HG03135 (cell line): ENCODE measurements around the gene SPN.
A peak's percentile ranks its signal among the peaks of the same experiment; 100 is the strongest.
"Not testable (repeated sequence)": the region's sequence is repeated elsewhere in the genome, so short reads cannot be mapped to it uniquely, and the experiment has no call there.

Source experiments
- ATAC-seq: cut with Tn5 transposase; IDR thresholded peaks from one replicate; pipeline ENCODE4 v1.9.1; 2021; ENCODE audit warnings: mild to moderate bottlenecking, moderate library complexity; ENCODE audit not compliant: unreplicated experiment

SPN gene, protein sequence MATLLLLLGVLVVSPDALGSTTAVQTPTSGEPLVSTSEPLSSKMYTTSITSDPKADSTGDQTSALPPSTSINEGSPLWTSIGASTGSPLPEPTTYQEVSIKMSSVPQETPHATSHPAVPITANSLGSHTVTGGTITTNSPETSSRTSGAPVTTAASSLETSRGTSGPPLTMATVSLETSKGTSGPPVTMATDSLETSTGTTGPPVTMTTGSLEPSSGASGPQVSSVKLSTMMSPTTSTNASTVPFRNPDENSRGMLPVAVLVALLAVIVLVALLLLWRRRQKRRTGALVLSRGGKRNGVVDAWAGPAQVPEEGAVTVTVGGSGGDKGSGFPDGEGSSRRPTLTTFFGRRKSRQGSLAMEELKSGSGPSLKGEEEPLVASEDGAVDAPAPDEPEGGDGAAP

DNA sequence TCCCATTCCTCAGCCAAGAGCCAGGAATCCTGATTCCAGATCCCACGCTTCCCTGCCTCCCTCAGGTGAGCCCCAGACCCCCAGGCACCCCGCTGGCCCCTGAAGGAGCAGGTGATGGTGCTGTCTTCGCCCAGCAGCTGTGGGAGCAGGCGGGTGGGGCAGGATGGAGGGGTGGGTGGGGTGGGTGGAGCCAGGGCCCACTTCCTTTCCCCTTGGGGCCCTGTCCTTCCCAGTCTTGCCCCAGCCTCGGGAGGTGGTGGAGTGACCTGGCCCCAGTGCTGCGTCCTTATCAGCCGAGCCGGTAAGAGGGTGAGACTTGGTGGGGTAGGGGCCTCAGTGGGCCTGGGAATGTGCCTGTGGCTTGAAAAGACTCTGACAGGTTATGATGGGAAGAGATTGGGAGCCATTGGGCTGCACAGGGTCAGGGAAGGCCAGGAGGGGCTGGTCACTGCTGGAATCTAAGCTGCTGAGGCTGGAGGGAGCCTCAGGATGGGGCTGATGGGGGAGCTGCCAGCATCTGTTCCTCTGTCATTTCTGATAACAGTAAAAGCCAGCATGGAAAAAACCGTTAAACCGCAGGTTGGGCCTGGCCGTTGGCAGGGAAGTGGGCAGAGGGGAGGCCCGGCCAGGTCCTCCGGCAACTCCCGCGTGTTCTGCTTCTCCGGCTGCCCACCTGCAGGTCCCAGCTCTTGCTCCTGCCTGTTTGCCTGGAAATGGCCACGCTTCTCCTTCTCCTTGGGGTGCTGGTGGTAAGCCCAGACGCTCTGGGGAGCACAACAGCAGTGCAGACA is at the start of gene SPN:
Gene SPN, plus strand, starts transcription at position 232 of the 791 bp plus-strand sequence. Its CDS starts 482 bp downstream, at position 714.
- no peak for ATAC-seq

DNA sequence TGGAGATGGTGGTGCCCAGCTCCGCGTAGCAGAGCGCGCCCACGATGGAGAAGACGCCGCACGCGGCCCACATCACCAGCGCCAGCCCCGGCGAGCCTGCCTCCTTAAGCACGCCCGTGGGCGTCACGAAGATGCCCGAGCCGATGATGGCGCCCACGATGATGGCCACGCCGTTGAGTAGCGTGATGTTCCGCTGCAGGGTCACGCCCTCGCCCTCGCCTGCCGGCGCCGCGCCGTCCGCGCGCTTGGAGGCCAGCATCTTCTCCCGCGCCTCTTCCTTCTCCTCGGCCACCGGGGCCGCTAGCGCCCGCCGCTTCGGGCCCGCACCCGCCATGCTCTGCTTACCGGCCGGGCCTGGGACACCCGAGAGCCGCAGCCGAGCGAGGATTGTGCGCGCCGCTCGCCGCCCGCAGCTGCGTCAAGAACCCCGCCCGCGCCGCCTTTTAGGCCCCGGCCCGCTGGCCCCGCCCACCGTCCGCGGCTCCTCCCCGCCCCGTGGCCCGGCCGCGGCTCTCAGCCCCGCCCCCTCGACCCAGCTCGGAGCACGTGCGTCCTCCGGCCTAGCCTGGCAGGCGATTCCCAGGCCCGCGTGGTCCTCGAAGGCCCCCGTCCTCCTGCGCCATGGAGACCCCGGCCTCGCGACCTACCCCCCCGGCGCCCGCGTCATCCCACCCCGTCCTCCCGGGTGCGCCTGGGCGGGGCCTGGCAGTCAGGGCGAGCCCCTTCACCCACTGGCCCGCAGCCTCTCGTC is 49.6 kb upstream of the SPN start:
- ATAC-seq: peak; percentile 47

DNA sequence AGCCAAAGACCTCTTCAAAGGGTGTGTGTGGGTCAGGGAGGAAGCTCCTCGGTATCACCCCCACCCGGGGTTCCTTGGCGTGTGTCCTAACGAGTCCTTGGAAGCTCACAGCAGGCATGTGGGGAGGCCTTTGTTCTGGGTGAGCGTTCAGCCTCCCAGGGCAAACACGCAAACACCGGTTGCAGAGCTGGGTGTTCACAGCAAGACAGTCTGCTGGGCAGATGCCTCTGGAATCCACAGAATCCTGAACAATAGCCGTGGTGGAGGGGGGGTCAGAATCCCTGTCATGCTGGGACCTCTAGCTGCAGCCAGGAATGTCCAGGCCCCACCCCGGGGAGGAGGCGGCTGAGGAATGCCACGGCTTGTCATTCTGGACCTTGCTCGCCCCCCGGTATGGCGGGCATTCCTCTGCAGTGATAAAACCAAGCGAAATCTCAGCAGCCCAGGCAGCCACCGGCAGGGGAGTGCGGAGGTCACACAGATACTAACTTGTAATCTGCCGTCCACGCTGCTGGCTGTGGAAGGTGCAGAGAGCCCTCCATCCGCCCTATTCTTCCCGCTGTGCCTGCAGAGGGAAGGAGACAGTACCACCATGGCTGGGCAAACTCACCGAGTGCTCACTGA is 48.2 kb upstream of the SPN start:
- ATAC-seq: not testable (repeated sequence)

DNA sequence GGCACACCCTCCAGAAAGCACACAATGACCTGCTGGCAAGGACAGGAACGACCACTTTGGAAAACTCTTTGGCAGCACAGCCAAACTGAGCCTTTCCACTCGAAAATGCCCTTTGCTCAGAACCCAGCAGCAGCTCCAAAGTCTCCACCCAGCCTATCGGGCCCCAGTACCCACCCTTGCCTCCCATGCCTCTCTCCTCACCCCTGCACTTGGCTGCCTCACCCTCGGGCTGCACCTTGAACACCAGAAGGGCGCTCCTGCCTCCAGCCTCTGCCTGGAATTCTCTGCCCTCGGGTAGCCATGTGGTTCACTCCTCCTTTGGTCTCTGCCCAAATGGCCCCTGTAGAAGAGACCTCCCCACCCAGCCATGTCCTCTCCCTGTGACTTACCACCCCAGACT is 46.9 kb upstream of the SPN start:
- not testable (repeated sequence) for ATAC-seq

DNA sequence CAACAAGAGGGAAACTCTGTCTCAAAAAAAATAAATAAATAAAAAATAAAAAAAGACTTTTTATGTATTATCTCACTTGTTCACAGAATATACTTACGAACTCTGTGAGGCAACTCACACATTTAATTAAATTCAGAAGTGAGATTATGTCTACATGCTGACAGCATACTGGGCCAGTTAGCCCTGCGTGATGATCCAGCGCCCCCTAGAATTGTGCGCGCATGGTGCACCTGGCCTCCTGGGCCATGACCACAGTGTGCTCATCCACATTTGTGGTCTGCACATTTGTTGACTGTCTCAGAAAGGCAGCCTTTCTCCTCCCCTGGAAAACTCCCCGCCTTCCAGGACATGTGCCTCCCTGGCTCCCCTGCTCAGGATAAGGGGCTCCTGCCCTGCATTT is 42.5 kb upstream of the SPN start:
- ATAC-seq: not testable (repeated sequence)

DNA sequence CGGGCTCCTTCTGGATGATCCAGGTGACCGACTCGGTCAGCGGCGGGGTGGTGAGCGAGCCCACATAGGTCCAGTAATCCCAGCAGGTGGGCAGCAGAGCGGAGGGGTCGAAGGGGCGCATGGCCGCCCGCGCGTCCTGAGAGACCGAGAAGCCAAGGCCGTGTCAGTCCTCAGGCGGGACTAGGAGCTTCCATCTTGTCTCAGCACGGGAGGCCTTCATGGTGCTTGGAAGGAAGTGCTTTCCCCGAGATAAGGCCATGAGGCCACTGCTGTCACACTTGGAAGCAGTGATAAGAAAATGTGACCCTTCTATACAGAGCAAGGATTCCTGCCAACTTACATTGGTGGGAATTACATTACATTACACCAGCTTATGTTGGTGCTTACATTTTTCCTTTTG is 40.3 kb upstream of the SPN start:
- not testable (repeated sequence) for ATAC-seq

DNA sequence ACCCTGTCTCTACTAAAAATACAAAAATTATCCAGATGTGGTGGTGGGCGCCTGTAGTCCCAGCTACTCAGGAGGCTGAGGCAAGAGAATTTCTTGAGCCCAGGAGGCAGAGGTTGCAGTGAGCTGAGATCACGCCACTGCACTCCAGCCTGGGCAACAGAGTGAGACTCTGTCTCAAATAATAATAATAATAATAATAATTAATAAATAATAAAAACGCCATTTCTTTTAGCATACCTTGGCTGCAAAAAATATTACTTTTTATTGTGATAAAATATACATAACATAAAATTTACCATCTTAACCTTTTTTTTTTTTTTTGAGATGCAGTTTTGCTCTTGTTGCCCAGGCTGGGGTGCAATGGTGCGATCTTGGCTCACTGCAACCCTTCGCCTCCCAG is 39.8 kb upstream of the SPN start:
- ATAC-seq: not testable (repeated sequence)

DNA sequence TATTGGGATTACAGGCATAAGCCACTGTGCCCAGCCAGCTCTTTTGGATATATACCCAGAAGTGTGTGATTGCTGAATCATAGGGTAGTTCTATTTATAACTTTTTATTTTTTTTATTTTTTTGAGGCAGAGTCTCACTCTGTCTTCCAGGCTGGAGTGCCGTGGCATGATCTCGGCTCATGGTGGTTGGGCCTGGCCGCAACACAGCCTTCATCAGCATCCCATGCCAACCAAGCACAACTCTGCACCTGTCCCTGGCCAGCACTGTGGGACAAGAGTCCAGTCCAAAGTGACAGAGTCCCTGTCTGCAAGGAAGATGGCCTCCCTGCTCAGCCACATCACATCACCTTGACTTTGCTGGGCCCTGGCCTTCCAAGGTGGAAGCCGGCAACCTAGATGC is 37.9 kb upstream of the SPN start:
- ATAC-seq: not testable (repeated sequence)

DNA sequence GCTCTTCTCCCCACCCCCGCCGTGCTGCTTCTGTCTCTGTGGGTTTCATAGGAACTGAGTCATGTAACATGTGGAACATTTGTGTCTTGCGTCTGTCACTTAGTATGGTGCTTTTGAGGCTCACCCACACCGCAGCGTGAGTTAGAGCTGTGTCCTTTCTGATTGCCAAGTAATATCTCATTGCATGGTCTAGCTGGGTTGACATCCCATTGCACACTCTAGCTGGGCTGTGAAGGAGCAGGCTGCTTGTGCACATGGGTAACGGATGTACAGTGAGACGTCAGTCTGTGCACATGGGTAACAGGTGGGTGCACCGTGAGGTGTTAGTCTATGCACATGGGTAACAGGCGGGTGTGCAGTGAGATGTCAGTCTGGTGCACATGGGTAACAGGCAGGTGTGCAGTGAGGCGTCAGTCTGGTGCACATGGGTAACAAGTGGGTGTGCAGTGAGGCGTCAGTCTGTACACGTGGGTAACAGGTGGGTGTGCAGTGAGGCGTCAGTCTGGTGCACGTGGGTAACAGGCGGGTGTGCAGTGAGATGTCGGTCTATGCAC is 36.2 kb upstream of the SPN start:
- ATAC-seq: peak; percentile 58

DNA sequence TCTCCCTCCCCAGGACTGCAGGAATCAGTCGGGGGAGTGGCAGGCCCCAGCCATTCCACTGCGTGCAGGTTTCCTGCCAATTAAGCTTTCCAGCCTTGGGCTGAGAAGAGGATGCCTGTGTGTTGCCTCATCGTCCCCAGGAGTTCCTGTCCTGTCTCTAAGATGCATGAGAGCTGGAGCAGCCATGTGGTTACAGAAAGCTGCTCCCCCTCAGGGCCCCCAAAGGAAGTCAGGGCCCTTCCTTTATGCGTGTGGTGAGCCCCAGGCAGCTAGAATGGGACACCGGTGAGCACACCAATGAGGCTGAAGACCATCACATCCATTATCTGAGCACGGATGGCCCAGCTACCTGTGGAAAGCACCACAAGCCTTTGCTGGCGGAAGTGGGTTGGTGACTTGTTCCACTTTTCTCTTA is 35.4 kb upstream of the SPN start:
- peak; percentile 53 for ATAC-seq

DNA sequence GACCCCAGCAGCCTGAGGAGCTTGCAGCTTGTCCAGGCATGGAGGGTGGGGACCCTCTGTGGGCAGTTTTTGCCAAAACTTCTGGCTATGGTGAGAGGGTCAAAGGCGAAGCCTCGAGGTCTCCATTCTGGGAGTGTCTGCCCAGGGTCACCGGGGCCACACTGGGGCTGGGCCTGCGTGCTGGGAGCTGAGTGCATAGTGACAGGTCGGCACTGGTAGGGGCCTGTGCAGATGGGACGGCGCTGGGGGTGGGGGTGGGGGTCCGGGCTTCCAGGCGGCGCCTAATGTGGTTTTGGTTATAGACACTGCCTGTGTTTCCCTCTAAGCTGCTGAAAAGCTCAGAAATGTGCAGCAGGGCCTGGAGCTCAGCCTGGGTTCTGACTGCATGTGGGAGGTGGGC is 34.3 kb upstream of the SPN start:
- not testable (repeated sequence) for ATAC-seq

DNA sequence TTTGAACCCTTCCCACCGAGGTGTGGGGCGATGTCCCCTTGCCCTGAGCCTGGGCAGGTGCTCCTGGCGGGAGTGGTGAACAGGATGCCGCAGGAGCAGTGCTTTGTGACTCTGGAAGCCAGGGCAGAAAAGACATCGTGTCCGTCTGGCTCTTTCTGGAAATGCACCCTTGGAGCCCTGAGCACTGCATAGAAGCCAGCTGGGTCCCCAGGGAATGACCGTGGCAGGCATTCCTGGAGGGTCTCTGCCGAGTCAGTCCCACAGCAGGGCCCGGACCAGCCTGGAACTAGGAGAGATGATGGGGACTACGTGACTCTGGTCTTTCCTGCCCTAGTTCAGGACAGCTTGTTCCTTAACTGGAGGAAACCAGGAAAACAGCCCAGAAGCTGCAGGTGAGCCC is 33.7 kb upstream of the SPN start:
- ATAC-seq: not testable (repeated sequence)

DNA sequence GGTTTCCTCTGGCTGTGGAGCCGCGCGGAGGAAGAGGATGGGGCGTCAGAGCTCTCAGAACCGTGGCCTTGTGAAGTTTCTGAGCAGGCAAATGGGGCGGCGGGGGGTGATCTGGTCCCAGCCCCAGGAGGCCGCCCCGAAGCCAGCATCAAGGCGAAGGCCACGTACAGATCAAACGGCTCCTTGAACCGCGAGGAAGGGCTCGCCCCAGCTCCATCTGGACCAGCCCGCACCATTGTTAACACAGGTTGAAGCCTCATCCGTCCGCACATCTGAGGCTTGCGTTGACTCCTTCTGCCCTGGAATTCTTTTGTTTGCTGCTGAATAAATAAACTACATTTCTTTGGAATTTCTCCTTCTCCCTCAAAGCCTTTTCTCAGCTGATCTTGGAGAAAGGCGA is 31.4 kb upstream of the SPN start:
- ATAC-seq: not testable (repeated sequence)

DNA sequence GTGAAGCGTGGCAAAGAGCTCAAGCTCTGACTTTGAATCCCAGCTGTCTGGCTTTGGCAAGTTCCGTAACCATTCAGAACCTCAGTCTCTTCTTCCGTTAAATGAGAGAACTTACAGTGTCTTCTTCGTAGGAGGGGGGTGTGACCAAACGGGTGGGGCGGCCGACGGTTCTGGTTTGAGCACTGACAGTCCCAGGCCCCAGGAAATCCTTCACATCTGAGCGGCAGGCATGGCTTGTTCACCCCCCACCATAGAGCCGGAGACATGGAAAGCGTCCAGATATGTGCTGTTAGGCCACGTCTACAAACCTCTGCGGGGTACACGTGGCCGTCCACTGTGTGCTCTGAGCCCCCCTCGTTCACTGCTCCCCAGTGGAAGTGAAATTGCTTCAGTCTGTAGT is 27.1 kb upstream of the SPN start:
- ATAC-seq: not testable (repeated sequence)

DNA sequence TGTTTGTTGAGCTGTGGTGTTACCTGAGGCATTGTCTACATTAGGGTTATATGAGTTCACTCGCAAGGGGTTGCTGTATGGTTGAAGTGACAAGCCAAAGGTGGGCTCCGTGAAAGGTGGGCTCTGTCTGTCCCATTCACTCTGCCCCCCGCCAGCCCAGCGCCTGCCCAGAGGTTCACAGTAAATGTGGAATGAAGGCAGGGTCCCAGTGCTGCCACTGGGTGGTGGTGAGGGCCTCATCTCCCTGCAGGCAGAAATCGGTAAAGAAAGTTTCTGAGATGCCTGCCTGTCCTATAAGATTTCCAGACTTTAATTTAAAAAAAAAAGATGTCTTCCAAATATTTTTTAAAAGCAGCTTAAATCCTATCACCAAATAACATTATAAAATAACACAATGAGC is 26.7 kb upstream of the SPN start:
- not testable (repeated sequence) for ATAC-seq

DNA sequence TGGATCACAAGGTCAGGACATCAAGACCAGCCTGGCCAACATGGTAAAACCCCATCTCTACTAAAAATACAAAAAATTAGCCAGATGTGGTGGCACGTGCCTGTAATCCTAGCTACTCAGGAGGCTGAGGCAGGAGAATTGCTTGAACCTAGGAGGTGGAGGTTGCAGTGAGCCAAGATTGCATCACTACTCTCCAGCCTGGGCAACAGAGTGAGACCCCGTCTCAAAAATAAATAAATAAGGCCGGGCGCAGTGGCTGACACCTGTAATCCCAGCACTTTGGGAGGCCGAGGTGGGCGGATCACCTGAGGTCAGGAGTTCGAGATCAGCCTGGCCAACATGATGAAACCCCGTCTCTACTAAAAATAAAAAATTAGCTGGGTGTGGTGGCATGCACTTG is 24.3 kb upstream of the SPN start:
- ATAC-seq: not testable (repeated sequence)

DNA sequence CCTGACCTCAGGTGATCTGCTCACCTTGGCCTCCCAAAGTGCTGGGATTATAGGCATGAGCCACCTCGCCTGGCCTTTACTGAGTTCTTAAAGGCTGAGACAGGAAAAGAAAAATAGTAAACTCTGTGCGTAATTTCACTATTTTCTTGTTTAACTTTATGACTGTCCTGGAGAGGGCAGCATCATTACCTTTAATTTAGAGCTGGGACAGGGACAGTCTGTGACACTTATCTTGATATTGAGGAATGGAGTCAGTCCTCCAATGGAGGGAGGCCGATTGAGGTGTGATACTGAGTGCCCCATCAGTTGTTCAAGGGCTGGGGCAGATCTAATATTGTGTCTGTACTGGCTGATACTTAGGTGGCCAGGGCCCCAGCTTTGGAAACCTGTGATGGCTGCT is 21.5 kb upstream of the SPN start:
- ATAC-seq: no peak

DNA sequence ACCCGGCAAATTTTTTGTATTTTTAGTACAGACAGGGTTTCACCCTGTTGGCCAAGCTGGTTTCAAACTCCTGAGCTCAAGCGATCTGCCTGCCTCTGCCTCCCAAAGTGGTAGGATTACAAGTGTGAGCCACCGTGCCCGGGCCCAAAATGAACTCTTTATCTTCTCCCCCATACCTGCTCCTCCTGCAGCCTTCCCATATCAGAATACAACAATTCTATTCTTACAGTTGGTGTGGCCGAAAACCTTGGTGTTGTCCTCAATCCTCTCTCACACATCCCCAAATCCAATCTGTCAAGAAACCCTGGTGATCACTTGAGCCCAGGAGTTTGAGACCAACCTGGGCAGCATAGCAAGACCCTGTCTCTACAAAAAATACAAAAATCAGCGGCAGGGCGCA is 19.5 kb upstream of the SPN start:
- ATAC-seq: no peak

DNA sequence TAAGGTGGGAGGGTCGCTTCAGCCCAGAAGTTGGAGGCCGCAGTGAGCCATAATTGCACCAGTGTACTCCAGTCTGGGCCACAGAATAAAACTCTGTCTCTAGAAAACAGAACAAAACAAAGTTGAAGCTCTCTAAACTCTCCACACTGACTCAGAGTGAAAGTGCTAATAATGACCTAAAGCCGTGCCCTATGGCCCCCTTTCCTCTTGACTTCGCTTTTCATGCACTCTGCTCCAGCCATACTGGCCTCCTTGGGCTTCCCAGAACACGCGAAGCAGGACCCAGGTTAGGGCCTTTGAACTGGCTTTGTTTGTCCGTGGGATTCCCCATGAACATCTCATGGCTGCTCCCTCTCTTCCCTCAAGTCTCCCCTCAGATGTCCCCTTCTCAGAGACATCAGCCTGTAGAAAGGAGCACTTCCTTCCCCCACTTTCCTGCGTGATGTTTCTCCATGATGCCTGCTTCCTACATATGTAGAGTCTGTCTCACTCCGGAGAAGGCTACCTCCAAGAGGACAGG is 18.6 kb upstream of the SPN start:
- peak; percentile 63 for ATAC-seq

DNA sequence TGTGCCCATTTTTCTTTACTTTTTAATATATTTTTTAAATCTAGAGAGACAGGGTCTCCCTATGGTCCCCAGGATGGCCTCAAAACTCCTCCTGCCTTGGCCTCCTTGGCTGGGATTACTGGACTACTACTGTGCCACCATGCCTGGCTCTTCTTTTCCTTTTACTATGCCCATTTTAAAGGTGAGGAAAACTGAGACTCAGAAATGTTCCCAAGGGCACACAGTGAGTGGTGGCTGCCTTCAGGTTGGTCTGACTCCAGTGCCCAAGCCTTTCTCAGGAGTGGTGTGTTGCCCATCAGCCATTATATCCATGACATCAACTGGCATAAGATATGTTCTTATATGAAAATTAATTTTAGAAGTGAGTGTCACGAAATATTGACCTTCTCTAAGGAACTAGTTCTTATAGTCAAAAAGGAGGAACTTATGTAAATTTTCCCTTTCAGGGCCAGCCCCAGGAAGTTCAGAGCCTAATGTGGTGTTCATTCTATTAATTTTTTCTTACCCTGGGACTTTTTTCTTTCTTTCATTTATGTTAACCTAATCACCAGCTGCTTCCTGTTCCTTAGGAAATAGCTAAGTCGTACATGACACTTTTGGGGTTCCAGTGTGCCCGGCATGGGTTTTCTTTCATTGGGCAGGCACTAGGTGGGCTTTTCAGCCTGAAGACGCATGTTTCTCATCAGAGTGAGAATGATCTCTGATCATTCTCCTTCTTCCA is 17.9 kb upstream of the SPN start:
- no peak for ATAC-seq
